ENCODE data around the gene PCDHGA10. TPM values are rescaled to one million over a fixed set of nuclear protein-coding genes. Genes with fewer than 3 reads are reported as not detected.

Gene PCDHGA10
- 8.7 and 11.3 TPM in 2 replicates for total RNA-seq

GRCh38 chr5:141412854-141413539 is at the start of gene PCDHGA10:
TSS of gene PCDHGA10 (plus strand) at chr5:141412987. CDS start at chr5:141413176, 189 bp downstream.

DNA sequence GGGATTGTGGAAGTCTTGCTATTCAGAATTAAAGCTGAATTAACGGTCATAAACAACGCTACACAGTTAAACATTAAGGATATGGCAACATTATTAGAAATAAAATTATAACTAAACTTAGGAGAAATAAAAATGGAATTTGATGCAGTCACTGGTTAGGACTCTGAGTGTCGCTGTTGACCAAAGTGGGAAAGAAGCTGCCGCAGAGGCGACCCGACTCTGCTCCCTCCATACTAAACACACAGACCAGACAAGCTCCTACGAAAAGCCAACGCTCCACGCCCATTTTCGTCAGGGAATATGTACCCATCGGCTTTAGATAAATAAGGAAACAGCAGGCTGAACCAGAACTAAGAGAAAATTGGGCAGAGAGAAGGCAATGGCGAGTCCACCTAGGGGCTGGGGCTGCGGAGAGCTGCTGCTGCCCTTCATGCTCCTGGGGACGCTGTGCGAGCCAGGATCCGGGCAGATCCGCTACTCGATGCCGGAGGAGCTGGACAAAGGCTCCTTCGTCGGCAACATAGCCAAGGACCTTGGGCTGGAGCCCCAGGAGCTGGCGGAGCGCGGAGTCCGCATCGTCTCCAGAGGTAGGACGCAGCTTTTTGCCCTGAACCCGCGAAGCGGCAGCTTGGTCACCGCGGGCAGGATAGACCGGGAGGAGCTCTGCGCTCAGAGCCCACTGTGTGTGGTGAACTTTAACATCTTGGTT is 48.7 kb upstream of the PCDHGA10 start, which contains the start of gene PCDHGA5:
Gene PCDHGA5 (plus strand): TSS at position 211 of the 709 bp plus-strand sequence. CDS start 169 bp downstream, at position 380.

DNA sequence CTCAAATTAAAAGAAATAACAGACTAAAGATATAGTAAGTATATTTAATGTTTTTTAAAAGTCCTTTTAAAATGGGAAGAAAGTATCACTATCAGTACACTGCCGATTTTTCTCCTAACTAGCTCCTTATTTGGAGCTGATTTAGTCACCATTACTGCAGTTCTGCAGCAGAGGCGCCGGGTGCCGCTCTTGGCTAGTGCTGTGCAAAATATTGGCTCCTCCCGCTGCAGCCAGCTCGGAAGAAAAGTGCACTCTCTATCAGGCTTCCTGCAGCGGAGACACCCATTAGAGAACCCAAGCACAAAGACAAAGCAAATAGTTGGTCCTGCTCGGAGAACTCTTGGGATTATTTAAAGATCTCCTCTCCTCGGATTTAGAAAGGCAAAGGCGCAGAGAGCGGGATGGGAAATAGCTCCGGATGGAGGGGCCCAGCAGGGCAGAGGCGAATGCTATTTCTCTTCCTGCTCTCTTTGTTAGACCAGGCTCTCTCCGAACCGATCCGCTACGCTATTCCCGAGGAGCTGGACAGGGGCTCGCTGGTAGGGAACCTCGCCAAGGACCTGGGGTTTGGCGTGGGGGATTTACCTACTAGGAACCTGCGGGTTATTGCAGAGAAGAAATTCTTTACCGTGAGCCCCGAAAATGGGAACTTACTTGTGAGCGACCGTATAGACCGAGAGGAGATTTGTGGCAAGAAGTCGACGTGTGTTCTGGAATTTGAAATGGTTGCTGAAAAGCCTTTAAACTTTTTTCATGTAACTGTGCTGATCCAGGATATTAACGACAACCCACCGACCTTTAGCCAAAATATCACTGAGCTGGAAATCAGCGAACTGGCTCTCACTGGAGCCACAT is 42.6 kb upstream of the PCDHGA10 start, which contains the start of gene PCDHGB3:
Gene PCDHGB3 (plus strand): TSS at position 249 of the 855 bp plus-strand sequence. CDS start 153 bp downstream, at position 402.

GRCh38 chr5:141373673-141374317 is 39.0 kb upstream of the PCDHGA10 start, which contains the start of gene PCDHGA6:
TSS of gene PCDHGA6 (plus strand) at chr5:141373891. CDS start at chr5:141374084, 193 bp downstream.

DNA sequence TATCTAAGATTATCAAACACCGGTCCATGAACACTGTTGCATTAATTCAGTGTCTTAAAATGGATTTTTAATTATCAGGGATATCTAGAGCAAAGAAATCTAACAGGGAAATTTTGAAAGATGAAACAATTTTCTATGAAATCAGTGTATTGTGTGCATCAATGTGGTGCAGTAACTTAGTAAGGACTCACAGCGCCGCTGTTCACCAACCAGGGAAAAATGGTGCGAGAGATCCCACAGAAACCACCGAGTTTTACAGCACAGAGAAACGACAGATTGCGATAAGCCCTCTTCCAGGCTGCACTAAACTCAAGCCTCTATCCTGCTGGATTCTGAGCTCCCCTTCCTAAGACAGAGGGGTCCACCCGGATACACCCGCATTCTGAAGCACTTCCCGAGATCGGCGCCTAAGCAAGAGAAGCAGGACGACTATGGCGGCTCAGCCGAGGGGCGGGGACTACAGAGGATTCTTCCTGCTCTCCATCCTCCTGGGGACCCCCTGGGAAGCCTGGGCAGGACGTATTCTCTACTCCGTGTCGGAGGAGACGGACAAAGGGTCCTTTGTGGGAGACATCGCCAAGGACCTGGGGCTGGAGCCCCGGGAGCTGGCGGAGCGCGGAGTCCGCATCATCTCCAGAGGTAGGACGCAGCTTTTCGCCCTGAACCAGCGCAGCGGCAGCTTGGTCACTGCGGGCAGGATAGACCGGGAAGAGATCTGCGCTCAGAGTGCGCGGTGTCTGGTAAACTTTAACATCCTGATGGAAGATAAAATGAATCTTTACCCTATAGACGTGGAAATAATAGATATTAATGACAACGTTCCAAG is 30.1 kb upstream of the PCDHGA10 start, which contains the start of gene PCDHGA7:
Gene PCDHGA7 (plus strand): TSS at position 274 of the 826 bp plus-strand sequence. CDS start 158 bp downstream, at position 432.

DNA sequence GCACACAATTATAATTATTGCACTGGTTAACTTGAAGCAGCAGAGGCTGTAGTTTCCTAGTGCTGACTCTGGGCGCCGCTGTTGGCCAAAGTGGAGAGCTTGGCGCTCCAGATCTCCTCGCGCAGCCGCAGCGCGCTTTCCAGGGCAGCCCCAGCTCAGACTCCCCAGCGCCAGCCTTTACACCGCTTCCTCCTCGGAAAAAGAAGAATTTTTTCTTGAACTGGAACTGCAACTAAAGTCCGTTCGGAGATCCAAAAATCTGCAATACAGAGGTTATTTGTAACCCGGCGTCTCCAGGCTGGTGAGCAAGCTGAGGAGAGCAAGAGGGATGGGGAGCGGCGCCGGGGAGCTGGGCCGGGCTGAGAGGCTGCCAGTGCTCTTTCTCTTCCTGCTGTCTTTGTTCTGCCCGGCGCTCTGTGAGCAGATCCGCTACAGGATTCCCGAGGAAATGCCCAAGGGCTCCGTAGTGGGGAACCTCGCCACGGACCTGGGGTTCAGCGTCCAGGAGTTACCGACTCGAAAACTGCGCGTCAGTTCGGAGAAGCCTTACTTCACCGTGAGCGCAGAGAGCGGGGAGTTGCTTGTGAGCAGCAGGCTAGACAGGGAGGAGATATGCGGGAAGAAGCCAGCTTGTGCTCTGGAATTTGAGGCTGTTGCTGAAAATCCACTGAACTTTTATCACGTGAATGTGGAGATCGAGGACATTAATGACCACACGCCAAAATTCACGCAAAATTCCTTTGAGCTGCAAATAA is 25.1 kb upstream of the PCDHGA10 start, which contains the start of gene PCDHGB4:
Gene PCDHGB4 (plus strand): TSS at position 142 of the 755 bp plus-strand sequence. CDS start 187 bp downstream, at position 329.

DNA sequence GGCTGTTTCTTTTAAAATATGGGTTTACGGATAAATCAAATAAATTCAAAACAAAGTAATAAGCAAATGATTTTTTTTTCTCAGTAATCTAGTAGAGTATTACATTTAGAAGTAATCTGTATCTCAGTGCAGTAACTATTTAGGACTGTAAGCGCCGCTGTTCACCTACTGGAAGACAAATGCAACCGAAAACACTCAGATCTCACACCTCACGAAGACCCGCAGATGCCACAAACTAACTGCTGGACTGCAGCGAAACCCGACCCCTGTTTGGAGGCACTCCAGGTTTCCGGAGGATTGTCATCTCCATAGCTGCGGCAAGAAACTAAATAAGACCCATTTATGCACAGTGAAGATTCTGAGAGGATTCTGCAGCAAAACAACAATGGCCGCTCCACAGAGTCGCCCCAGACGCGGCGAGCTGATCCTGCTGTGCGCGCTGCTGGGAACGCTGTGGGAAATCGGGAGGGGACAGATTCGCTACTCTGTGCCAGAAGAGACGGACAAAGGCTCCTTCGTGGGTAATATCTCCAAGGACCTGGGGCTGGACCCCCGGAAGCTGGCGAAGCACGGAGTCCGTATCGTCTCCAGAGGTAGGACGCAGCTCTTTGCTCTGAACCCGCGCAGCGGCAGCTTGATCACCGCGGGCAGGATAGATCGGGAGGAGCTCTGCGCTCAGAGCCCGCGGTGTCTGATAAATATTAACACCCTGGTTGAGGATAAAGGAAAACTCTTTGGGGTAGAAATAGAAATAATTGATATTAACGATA is 20.2 kb upstream of the PCDHGA10 start, which contains the start of gene PCDHGA8:
Gene PCDHGA8 (plus strand): TSS at position 205 of the 770 bp plus-strand sequence. CDS start 181 bp downstream, at position 386.

DNA sequence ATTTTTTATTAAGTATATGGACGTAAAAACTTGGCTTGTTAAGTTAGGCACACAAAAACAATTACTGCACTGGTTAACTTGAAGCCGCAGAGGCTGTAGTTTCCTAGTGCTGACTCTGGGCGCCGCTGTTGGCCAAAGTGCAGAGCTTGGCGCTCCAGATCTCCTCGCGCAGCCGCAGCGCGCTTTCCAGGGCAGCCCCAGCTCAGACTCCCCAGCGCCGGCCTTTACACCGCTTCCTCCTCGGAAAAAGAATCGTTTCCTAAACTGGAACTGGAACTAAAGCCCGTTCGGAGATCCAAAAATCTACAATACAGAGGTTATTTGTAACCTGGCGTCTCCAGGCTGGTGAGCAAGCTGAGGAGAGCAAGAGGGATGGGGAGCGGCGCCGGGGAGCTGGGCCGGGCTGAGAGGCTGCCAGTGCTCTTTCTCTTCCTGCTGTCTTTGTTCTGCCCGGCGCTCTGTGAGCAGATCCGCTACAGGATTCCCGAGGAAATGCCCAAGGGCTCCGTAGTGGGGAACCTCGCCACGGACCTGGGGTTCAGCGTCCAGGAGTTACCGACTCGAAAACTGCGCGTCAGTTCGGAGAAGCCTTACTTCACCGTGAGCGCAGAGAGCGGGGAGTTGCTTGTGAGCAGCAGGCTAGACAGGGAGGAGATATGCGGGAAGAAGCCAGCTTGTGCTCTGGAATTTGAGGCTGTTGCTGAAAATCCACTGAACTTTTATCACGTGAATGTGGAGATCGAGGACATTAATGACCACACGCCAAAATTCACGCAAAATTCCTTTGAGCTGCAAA is 14.8 kb upstream of the PCDHGA10 start, which contains the start of gene PCDHGB5:
Gene PCDHGB5 (plus strand): TSS at position 192 of the 796 bp plus-strand sequence. CDS start 181 bp downstream, at position 373.

GRCh38 chr5:141402553-141403243 is 10.1 kb upstream of the PCDHGA10 start, which contains the start of gene PCDHGA9:
TSS of gene PCDHGA9 (plus strand) at chr5:141402778. CDS start at chr5:141402953, 175 bp downstream.

DNA sequence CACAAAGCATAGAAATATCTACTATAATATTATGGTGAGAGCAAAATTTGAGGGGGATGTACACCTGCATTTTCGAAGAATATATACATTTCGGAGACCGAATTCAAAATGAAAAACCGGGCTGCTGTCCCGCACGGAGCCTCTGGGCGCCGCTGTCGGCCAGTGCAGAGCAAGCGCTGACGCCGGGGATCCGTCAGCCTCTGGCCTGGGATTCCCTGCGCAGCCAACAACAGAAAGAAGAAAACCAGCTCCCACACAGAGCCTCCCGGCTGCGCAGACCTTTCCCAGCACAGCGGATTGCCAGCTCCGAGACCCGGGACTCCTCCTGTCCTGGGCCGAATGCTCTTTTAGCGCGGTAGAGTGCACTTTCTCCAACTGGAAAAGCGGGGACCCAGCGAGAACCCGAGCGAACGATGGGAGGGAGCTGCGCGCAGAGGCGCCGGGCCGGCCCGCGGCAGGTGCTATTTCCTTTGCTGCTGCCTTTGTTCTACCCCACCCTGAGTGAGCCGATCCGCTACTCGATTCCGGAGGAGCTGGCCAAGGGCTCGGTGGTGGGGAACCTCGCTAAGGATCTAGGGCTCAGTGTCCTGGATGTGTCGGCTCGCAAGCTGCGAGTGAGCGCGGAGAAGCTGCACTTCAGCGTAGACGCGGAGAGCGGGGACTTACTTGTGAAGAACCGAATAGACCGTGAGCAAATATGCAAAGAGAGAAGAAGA is 4.8 kb upstream of the PCDHGA10 start, which contains the start of gene PCDHGB6:
Gene PCDHGB6 (plus strand): TSS at position 232 of the 716 bp plus-strand sequence. CDS start 182 bp downstream, at position 414.

GRCh38 chr5:141417494-141418172 is 4.8 kb downstream of the PCDHGA10 start, which contains the start of gene PCDHGB7:
TSS of gene PCDHGB7 (plus strand) at chr5:141417677. CDS start at chr5:141417860, 183 bp downstream.

GRCh38 chr5:141420855-141421488 is 8.2 kb downstream of the PCDHGA10 start, which contains the start of gene PCDHGA11:
TSS of gene PCDHGA11 (plus strand) at chr5:141421051. CDS start at chr5:141421228, 177 bp downstream.

GRCh38 chr5:141430332-141431113 is 17.7 kb downstream of the PCDHGA10 start, which contains the start of gene PCDHGA12:
TSS of gene PCDHGA12 (plus strand) at chr5:141430507. CDS start at chr5:141430760, 253 bp downstream.

All from cardiac ventricle fibroblast (primary cell).